ACC112 (cell line): ENCODE data around the gene YES1.

Source experiments
- H2AFZ ChIP-seq: fragments of 200-600 bp; sonication (generic); one replicate; pipeline ENCODE4 v1.6.0; 2017; ENCODE audit warnings: antibody characterized with exemption, low read length; ENCODE audit not compliant: unreplicated experiment
- H3K27ac ChIP-seq: fragments of 200-600 bp; sonication (generic); 2 replicates; pipeline ENCODE4 v1.5.1; 2014; ENCODE audit warnings: low read depth, mild to moderate bottlenecking, antibody characterized with exemption, low read length, moderate library complexity
- H3K27me3 ChIP-seq: fragments of 200-600 bp; sonication (generic); 2 replicates; pipeline ENCODE4 v1.6.1; 2014; ENCODE audit warnings: mild to moderate bottlenecking, antibody characterized with exemption, low read length, moderate library complexity, mixed read lengths; ENCODE audit not compliant: insufficient read depth
- H3K36me3 ChIP-seq: fragments of 200-600 bp; sonication (generic); 2 replicates; pipeline ENCODE4 v1.6.1; 2016; ENCODE audit warnings: mild to moderate bottlenecking, antibody characterized with exemption, low read length, moderate library complexity, mixed read lengths; ENCODE audit not compliant: insufficient read depth
- H3K4me1 ChIP-seq: fragments of 200-600 bp; sonication (generic); one replicate; pipeline ENCODE4 v1.6.1; 2016; ENCODE audit warnings: low read length, mixed read lengths; ENCODE audit not compliant: insufficient read depth, unreplicated experiment, control insufficient read depth
- H3K4me3 ChIP-seq: fragments of 200-600 bp; sonication (generic); 2 replicates; pipeline ENCODE4 v1.5.1; 2014; ENCODE audit warnings: mild to moderate bottlenecking, low read depth, low read length
- H3K79me2 ChIP-seq: fragments of 200-600 bp; sonication (generic); one replicate; pipeline ENCODE4 v1.6.0; 2016; ENCODE audit warnings: low read length; ENCODE audit not compliant: control insufficient read depth, unreplicated experiment, insufficient read depth

Gene YES1

DNA sequence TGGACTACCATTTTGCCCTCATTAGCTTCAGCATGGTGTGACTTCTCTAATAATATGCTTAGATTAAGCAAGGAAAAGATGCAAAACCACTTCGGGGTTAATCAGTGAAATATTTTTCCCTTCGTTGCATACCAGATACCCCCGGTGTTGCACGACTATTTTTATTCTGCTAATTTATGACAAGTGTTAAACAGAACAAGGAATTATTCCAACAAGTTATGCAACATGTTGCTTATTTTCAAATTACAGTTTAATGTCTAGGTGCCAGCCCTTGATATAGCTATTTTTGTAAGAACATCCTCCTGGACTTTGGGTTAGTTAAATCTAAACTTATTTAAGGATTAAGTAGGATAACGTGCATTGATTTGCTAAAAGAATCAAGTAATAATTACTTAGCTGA lies 138.3 kb downstream of the YES1 start:
- no peak overlapping the region for H3K4me3 ChIP-seq
- no peaks in the 10 kb centered on the region for H3K27me3 ChIP-seq
- no peak overlapping the region for H3K27ac ChIP-seq
- no peaks in the 10 kb centered on the region for H3K4me1 ChIP-seq
- peaks cover under 1% of the 10 kb centered on the region for H3K79me2 ChIP-seq
- H3K36me3 ChIP-seq, result peaks cover 39% of the 10 kb centered on the region
- H2AFZ ChIP-seq, result no peak overlapping the region

DNA sequence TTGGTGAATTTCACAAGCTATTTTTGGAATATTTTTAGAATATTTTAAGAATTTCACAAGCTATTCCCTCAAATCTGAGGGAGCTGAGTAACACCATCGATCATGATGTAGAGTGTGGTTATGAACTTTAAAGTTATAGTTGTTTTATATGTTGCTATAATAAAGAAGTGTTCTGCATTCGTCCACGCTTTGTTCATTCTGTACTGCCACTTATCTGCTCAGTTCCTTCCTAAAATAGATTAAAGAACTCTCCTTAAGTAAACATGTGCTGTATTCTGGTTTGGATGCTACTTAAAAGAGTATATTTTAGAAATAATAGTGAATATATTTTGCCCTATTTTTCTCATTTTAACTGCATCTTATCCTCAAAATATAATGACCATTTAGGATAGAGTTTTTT lies 138.7 kb downstream of the YES1 start:
- Histone ChIP-seq H3K27ac (no peak overlapping the region), H3K4me1 (no peaks in the 10 kb centered on the region), H3K4me3 (no peak overlapping the region), H2AFZ (no peak overlapping the region), H3K79me2 (peaks cover 2% of the 10 kb centered on the region), H3K27me3 (no peaks in the 10 kb centered on the region), H3K36me3 (peaks cover 40% of the 10 kb centered on the region)
